ENCODE results near the gene MRGPRX4.

The MRGPRX4 gene

DNA sequence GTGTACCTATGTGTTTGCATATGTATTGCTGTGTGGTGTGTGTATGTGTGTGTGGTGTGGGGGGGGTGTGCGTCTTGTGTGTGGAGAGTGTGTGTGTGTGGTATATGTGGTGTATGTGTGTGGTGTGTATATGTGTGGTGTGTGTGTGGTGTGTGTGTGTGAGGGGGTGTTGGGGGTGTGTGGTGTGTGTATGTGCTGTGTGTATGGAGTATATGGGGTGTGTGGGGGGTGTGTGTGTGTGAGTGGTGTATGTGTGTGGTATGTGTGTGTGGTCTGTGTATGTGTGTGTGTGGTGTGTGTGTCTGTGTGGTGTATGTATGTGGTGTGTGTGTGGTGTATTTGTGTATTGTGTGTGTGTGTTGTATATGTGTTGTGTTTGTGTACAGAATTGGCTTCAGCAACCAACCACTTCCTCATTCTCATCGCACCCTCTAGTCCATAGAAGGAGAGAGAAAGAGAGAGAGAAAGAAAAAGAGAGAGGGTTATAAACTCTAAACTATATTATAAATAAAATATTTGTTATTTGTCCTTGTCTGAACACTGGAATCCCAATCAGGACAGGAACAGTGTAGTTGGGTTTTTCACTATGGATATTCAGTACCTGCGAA lies 50.3 kb downstream of the MRGPRX4 start:
- H3K4me3 ChIP-seq (ENCODE audit: insufficient read depth in 1 of 2, low read depth in 1 of 2, low read length in 2 of 2), result no peak overlapping the region
- H3K14ac ChIP-seq (ENCODE audit: low read length in 2 of 2), result no peak overlapping the region
- peaks cover 3 to 8% of the 10 kb centered on the region in 2 experiments for H3K27me3 ChIP-seq (ENCODE audit: control insufficient read depth in 1 of 2, insufficient read depth in 1 of 2, low read length in 2 of 2)
- H3K9me3 ChIP-seq (ENCODE audit: control insufficient read depth, low read length), result no peaks in the 10 kb centered on the region
- no peak overlapping the region for H2BK5ac ChIP-seq (ENCODE audit: low read depth, low read length, poor library complexity, severe bottlenecking)
- no peak overlapping the region for H2BK12ac ChIP-seq (ENCODE audit: low read length in 2 of 2)
- no peaks in the 10 kb centered on the region for H3K36me3 ChIP-seq (ENCODE audit: control insufficient read depth in 1 of 2, insufficient read depth in 2 of 2, low read depth in 1 of 2, low read length in 2 of 2)
- no peaks in the 10 kb centered on the region for H3K4me1 ChIP-seq (ENCODE audit: control insufficient read depth, insufficient read depth, low read depth, low read length)
- no peak overlapping the region for H3K4me2 ChIP-seq (ENCODE audit: low read length, poor library complexity, severe bottlenecking)
- no peak for DNase-seq
- H3K23ac ChIP-seq (ENCODE audit: low read length in 2 of 2), result no peak overlapping the region
- H2AK5ac ChIP-seq (ENCODE audit: low read length, severe bottlenecking), result no peak overlapping the region
- H3K18ac ChIP-seq (ENCODE audit: low read depth in 1 of 2, low read length in 2 of 2), result no peak overlapping the region
- no peak overlapping the region for H2BK120ac ChIP-seq (ENCODE audit: low read depth, low read length)
- WGBS, result 98% methylated on average over 2 of the region's 3 CpGs
- no peak overlapping the region for H4K91ac ChIP-seq (ENCODE audit: low read length)
- no peak overlapping the region for H4K8ac ChIP-seq (ENCODE audit: low read length)
- no peak overlapping the region for H2AFZ ChIP-seq (ENCODE audit: low read depth, low read length)
- H3K79me1 ChIP-seq (replicated peaks; ENCODE audit: low read length, poor library complexity, severe bottlenecking), result no peaks in the 10 kb centered on the region
- no peak overlapping the region for H3K4ac ChIP-seq (ENCODE audit: low read depth in 1 of 2, low read length in 2 of 2)
- H3K27ac ChIP-seq (ENCODE audit: low read length, poor library complexity, severe bottlenecking), result no peak overlapping the region
- H2BK15ac ChIP-seq (ENCODE audit: low read depth, poor library complexity, severe bottlenecking), result no peak overlapping the region
- H3K9ac ChIP-seq (ENCODE audit: low read length), result no peak overlapping the region

Measured in mesenchymal stem cell (in vitro differentiated cells and primary cell).